Ovary (tissue), 9 donors: ENCODE data around the gene EPS8L3. TPM values are rescaled to one million over a fixed set of nuclear protein-coding genes. Genes with fewer than 3 reads are reported as not detected.

Experiments
- DNase-seq, 5 donors: peaks; one replicate each; pipeline ENCODE4 v3.0.0-alpha.2; 2019 to 2020
- H3K27ac ChIP-seq, 2 donors: fragments of 200-600 bp; one replicate each; pipeline versions ENCODE4 v1.5.1 to v1.8.0; 2019 to 2022
- H3K27me3 ChIP-seq: fragments of 200-600 bp; one replicate; pipeline ENCODE4 v1.8.0; 2022
- H3K36me3 ChIP-seq: fragments of 200-600 bp; sonication (generic); one replicate; pipeline ENCODE4 v1.5.1; 2019
- H3K4me1 ChIP-seq: one replicate; pipeline ENCODE4 v1.8.1; 2013; ENCODE audit warnings: mild to moderate bottlenecking, moderate library complexity; ENCODE audit not compliant: insufficient read depth
- H3K4me3 ChIP-seq: fragments of 200-600 bp; sonication (generic); one replicate; pipeline ENCODE4 v1.5.1; 2017
- H3K9me3 ChIP-seq, 2 donors: fragments of 200-600 bp in 1 of 2; sonication (generic) in 1 of 2; one replicate each; pipeline versions ENCODE4 v1.5.1 to v1.8.1; 2013 to 2019; ENCODE audit warnings: mild to moderate bottlenecking in 1 of 2, moderate library complexity in 1 of 2
- CTCF ChIP-seq, 3 donors: fragments of 450-650 bp in 2 of 3; fragments of 200-600 bp in 1 of 3; IDR thresholded peaks; one replicate each; pipeline versions ENCODE4 v1.5.1 to v1.8.0; 2016 to 2022; ENCODE audit warnings: antibody characterized with exemption in 3 of 3, mild to moderate bottlenecking in 1 of 3
- EP300 ChIP-seq: sonication (generic); formaldehyde crosslinking; IDR thresholded peaks from one replicate; pipeline ENCODE4 v1.6.1; 2017; ENCODE audit warnings: antibody characterized with exemption
- POLR2A ChIP-seq: fragments of 450-650 bp; IDR thresholded peaks from one replicate; pipeline ENCODE4 v1.6.1; 2017; ENCODE audit warnings: antibody characterized with exemption, mild to moderate bottlenecking, moderate library complexity
- WGBS, 3 donors: extraction: QIAGEN DNeasy Blood & Tissue Kit in 1 of 3; methylation state at CpG; one replicate each; pipeline versions ENCODE4 v1.1.5 to v1.1.7; 2013 to 2017; 5-methylcytosine and 5-hydroxymethylcytosine counted together
- intact Hi-C, 4 donors: fragments of 100-400 bp; cut with DNase I; formaldehyde crosslinking; loops; one replicate each; pipeline versions ENCODE4 v1.11.0 to v1.15.1; 2022 to 2023
- polyA plus RNA-seq, 2 donors: library from polyadenylated mRNA; stranded (reverse); fragments of 200-250 nt in 1 of 2; fragments of 350-450 nt in 1 of 2; fragmentation: Illumina TruSeq in 1 of 2; extraction: RNeasy Lipid Tissue Mini Kit (QIAGEN cat#74804) in 1 of 2; gene quantifications; one replicate each; pipeline ENCODE4 v1.2.3, GENCODE V29; 2013 to 2014
- total RNA-seq, 7 donors: library from RNA; depleted of rRNA in 2 of 7; stranded (reverse); fragments of >200 nt in 2 of 7; fragmentation: NEBNext Ultra II Directional in 3 of 7; extraction: Animal tissue kit (Norgen Biotek cat#: 25700) in 3 of 7; gene quantifications; one replicate each; pipeline versions ENCODE4 v1.1.0 to v1.2.4, GENCODE V29; 2016 to 2023
- donor health status: DM: no; HTN: no; CAD: no; lungs with moderate emphysema.
- donor health status: DM: no; HTN: no; CAD: no.
- donor health status: Bipolar disorder and iron deficiency.
- donor health status: DM: yes; HTN: yes; CAD: no.
- donor health status: DM: no; HTN: no; CAD: no.
- donor health status: DM: yes; HTN: yes; CAD: no.

The EPS8L3 gene
- total and polyA plus RNA-seq, 9 donors, result 0.05 to 1.9 (median 0.52) TPM; not detected in 2

- Histone ChIP-seq H3K4me3 (no peak overlapping the region), H3K36me3 (no peaks in the 10 kb centered on the region), H3K9me3 (no peaks in the 10 kb centered on the region), H3K27me3 (no peaks in the 10 kb centered on the region), H3K4me1 (peaks cover 7% of the 10 kb centered on the region), H3K27ac (no peak overlapping the region)
- WGBS, 3 donors, result 63 to 78% (median 76%) methylated on average over 19 of the region's 19 CpGs
- peak in 2 of 5 donors; percentile 4 to 23 for DNase-seq
- TF ChIP-seq CTCF (IDR thresholded peaks at IDR 0.05) (no peak), EP300 (no peak), POLR2A (no peak)
- intact Hi-C loops, result loop anchor here in 3 of 4 donors (5.0 to 10.0 kb wide), 3 partner anchors 120 to 188 kb away; partner anchors contain the start of genes AHCYL1 (in 1 of the 3) and CSF1 (in 1 of the 3)
These were observed 30.8 kb upstream of the EPS8L3 start for GRCh38 chr1:109794319-109795132.

- Histone ChIP-seq H3K4me1 (peaks cover 7% of the 10 kb centered on the region), H3K9me3 (no peaks in the 10 kb centered on the region), H3K4me3 (no peak overlapping the region), H3K27ac (no peak overlapping the region), H3K27me3 (no peaks in the 10 kb centered on the region), H3K36me3 (no peaks in the 10 kb centered on the region)
- TF ChIP-seq EP300, result no peak
- TF ChIP-seq POLR2A, result no peak
- no peak for TF ChIP-seq CTCF (IDR thresholded peaks at IDR 0.05)
- intact Hi-C loops, result loop anchor here in 3 of 4 donors (5.0 to 10.0 kb wide), 3 partner anchors 121 to 189 kb away; partner anchors contain the start of genes AHCYL1 (in 1 of the 3) and CSF1 (in 1 of the 3)
- DNase-seq, result peak in 3 of 5 donors; percentile 8 to 51 (median 28)
- 68 to 72% (median 72%) methylated on average over 11 of the region's 11 CpGs for WGBS, 3 donors
These were observed 30.0 kb upstream of the EPS8L3 start for GRCh38 chr1:109793486-109794318.

- TF ChIP-seq POLR2A (no peak), EP300 (no peak), CTCF (IDR thresholded peaks at IDR 0.05) (no peak)
- no peaks in the 10 kb centered on the region for H3K36me3 ChIP-seq
These were observed 29.4 kb upstream of the EPS8L3 start for GRCh38 chr1:109793089-109793485.

More at GRCh38 chr1:109793089-109793485, 29.4 kb upstream of the EPS8L3 start:
- intact Hi-C loops, result loop anchor here in 3 of 4 donors (5.0 to 10.0 kb wide), 3 partner anchors 122 to 189 kb away; partner anchors contain the start of genes AHCYL1 (in 1 of the 3) and CSF1 (in 1 of the 3)
- no peaks in the 10 kb centered on the region for H3K27me3 ChIP-seq
- no peaks in the 10 kb centered on the region for H3K9me3 ChIP-seq
- 79 to 81% (median 79%) methylated on average over 5 of the region's 5 CpGs for WGBS, 3 donors
- no peak overlapping the region for H3K4me3 ChIP-seq
- H3K27ac ChIP-seq, result no peak overlapping the region
- DNase-seq, result peak in 2 of 5 donors; percentile 4 to 24
- peaks cover 7% of the 10 kb centered on the region for H3K4me1 ChIP-seq
